NK-92 (cell line): ENCODE results near the gene KMT2D.

Experiments
- DNase-seq: peaks from one replicate; lab custom pipeline; 2025; ENCODE audit not compliant: unreplicated experiment; lab: John Stamatoyannopoulos, UW

The KMT2D gene

DNA sequence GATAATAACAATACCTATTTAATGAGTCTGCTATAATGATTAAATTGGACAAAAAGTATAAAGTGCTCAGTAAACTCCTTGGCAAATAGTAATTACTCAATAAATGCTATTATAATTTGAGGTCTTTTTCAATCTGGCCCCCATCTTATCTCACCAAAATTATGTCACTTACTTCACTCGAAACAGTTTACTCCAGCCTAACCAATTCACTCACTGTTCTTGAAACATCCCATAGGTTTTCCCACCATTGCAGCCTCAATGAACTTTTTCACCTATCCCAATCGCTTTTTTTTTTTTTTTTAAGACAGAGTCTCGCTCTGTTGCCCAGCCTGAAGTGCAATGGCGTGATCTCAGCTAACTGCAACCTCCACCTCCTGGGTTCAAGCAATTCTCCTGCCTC, 24.6 kb downstream of the KMT2D start:
- no peak for DNase-seq

DNA sequence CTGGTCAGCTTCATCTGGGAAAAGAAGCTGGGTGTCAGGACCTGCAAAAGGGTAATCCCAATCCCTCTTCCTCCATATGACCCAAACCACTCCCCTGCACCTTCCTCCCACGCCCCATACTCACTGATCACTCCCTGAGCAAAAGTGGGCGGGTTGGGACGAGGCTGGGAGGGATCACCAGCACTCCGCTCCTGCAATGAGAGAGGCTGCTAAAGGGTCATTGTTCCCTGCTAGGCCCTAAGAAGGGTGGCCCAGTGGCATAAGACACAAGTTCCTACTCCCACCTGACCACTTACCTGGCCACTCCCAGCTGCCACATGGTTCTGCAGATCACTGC, 26.3 kb downstream of the KMT2D start:
- DNase-seq: no peak

DNA sequence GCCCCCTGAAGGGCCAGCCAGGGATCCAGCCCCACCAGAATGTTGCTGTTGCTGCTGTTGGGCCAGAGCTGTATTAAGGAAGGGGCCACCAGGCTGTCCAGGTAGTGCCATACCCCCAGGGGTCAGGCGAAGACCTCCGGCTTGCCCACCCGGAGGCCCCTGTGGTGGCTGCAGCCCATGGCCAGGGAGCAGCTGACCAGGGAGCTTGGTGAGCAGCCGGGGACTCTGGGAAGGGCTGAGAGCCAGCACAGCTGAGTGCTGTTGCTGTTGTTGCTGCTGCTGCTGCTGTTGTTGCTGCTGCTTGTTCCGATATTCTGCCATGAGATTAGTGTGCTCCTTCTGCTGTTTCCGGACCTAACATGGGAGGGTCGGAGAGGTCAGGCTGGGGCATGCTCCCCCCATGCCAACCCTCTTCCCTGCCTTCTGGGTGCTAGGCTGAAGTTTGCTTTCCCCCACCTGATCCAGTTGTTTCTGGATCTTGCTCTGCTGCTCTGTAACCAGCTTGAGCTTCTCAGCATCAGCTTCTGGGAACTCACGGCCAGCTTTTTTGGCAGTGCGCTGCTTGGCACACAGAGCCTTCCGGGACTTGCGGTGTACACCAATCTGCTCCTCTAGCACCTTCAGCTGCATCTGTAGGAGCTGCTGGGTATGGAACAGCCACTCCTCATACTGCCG, 26.8 kb downstream of the KMT2D start:
- no peak for DNase-seq

DNA sequence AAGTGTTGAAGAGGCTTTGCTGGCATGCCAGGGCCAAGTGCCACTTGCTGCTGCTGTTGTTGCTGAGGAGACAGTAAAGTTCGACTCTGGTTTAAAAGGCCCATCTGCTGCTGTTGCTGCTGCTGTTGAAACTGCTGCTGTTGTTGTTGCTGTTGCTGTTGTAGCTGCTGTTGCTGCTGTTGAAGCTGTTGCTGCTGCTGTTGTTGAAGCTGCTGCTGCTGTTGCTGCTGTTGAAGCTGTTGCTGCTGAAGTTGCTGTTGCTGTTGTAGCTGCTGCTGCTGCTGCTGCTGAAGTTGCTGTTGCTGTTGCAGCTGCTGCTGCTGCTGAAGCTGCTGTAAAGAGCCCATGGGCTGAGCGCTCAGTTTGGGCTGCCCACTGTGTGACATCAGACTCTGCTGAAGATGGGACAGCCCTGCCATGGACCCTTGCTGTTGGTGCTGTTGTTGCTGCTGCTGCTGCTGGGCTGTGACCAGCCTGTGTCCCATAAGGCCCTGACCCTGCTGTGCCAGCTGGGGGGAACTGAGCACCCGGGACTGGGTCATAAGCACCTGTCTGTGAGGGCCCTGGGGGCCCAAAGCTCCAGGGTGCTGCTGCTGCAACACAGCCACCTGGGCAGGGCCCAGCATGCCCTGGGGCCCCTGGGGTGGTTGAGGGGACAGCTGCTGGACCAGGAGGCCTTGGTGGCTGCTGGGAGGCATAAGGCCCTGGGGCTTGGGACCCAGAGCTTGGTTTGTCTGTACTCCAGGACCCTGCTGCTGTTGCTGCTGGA, 27.7 kb downstream of the KMT2D start:
- DNase-seq: no peak

DNA sequence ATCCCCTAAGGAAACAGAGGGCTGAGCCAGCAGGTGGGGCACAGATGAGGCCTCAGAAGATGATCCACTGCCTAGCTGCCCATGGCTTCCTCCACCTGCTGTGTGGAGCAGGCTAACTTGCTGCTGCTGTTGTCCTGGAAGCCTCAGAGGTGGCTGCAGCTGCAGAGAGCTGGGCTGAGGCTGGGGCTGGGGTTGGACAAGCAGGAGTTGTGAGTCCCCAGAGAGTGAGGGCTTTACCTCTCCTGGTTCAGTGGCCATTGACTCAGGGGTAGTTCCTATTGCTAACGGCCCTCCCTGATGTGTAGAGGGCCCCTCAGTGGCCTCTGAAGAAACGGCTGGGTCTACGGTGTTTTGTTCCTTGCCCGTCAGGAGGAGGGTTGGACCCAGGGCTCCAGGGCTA, 28.3 kb downstream of the KMT2D start:
- DNase-seq: no peak

DNA sequence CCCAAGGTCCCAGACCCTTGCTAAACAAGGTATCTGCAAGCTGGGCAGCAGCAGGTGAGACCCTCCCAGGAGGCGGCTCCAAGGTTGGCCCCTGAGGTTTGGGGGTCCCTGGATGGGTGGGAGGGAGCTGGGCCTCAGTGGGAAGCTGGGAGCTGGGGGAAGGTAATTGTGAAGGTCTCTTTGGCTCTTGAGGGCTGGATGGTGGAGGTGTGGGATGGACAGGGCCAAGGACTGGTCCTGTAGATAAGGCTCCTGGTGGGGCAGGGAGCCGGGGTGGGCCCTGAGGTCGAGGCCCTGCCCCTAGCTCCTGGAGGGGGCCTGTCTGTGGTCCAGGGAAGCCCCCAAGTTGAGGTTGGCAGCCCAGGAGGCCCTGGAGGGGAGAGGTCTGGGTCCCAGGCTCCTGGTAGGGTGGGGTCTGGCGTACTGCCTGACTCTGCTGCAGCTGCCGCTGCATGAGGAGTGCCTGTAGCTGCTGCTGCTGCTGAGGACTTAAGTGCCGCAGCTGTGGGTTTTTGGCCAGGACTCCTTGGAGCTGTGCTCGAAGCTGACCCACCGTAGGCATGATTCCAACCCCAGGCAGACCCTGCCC, 28.9 kb downstream of the KMT2D start:
- DNase-seq: no peak

DNA sequence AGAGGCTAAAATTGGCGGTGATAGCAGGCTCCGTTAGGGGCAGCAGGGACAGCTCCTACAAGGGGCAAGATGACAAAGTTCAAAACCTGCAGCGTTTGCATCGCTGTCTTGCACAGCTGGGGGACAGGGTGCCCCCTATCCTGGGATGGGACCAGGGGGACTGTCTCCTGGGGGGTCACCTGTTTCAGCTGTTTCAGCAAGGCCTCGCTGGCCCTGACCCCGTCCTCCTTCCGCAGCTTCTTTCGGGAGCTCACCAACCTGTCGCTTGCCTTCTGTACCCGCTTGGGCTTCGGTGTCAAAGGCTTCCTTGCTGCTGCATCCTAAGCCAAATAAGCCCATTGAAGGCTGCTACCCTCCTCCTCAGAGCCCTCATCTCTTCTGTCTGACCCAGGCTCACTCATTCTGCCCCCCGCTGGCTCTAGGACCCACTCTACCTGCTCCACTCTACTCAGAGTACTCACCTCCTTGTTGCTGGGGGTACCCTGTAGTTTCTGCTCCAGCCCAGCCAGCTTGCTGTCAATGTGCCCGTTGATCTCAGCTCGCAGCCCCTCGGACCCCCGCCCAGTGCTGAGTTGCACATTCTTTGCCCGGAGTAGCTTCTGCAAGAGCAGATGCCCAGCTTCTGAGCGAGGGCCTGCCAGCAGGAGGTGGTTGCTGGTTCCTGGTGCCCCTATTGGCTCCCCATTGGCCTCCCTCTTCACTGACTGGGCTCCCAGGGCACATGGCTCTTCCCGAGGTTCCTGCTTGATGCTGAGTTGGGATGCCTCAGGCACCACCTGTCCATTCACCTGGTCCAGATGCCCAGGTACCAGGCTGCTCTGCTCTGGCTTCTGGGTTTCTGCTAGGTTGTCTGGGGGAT, 29.7 kb downstream of the KMT2D start:
- DNase-seq: no peak

DNA sequence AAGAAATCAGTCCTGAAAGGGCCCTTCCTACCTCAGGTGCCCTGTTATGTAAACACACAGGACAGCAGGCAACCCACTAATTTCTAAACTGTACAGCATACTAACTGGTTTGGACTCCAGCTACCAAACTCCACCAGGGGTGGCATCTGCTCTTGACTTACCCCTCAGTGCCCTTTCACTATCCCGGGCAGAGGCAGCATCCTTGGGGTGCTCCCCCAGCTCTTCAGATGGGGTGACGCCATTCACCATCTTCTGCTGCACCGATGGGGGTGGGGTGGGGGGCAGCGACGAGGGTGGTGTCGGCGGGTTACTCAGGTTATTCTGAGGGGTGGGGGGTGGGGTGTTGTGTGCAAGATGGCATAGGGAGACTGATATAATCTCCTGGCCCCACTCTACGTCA, 30.5 kb downstream of the KMT2D start:
- DNase-seq: no peak

DNA sequence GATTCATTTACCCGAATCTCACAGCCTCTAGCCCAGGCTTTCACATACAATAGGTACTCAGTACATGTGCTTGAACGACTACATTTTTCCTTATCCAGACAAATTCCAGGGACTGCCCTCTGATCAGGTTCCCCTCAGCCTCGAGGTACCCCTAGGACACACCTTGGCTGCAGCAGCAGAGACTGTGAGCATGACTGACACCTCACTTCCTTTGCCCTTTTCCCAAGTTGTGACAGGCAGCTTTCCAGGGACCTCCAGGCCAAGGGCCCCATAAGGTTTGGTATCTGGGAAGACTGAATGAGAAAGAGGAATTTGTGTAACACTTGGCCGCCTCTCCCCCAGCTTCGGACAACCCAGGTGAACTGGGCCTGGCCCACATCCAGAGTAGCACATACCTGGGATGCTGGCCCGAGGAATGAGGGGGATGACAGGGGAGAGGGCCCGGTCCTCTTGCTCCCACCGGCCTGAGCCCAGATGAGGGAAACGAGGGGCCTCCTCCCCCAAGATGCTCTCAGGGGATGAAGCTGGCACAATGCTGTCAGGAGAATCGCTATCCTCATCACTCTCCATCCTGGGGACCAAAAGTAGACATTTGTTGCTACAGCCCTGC, 31.8 kb downstream of the KMT2D start:
- no peak for DNase-seq

DNA sequence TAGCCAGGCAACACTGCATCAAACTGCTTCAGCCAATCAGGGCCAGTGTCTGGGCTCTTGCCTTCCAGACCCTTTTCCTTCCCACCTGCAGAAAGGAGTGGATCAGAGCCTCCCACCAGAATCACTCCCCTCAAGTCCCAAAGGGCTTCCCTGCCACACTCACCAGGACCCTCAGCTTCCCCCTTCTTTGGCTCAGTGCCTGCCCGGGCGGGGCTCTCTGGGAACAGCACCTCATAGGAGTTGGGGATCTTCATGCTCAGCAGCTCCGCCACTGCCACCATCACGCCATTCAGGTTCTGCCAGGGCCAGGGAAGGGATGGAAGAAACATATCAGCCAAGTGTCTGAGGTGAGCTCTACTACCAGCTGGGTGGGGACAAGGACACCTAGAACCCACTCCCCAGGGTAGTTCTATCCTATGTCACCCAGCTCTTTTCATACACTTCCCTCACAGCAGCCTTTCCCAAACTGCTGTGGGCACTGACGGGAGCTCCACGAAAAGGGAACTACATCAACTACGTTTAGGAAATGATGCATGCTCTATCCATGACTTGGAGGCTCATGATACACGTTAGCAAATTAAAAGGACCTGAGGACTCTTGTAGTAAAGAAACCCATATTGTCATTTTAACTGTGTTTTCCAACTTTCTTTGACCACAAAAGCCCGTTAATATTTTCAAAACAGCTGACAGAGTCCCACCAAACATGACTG, 32.6 kb downstream of the KMT2D start:
- no peak for DNase-seq

DNA sequence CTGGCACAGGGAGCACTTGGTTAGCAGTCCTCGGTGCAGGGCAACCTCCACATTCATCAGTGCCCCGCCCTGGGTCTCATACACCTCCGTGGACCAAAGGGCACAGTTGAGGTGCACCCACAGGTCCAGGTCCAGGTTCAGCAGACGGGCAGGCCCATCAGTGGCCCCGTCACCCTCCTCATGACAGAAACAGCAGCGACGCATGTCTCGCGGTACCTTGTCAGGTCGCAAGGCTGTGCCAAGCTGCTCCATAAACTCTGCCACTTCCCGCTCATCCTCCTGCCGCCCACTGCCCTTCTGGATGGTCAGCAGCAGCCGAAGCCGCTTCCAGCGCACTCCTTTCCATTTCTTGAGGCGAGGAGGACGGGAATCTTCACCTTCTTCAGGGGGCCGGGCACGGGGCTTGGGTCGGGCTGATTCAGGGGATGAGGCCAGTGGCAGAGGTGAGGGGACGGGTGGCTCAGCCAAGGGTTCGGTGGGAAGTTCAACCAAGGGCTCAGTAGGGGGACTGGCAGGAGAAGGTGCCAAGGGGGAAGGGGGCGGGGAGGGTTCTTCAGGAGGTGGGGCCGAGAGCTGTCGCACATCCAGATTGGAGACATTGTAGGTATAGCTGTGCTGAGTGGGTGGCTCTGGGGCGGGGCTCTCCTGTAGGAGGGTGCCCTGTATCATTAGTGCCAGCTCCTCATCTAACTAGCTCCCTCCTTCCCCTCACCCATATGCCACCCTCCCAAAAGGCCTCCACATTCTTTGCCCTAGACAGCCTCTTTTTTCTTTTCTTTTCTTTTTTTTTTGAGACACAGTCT, 33.7 kb downstream of the KMT2D start:
- no peak for DNase-seq

DNA sequence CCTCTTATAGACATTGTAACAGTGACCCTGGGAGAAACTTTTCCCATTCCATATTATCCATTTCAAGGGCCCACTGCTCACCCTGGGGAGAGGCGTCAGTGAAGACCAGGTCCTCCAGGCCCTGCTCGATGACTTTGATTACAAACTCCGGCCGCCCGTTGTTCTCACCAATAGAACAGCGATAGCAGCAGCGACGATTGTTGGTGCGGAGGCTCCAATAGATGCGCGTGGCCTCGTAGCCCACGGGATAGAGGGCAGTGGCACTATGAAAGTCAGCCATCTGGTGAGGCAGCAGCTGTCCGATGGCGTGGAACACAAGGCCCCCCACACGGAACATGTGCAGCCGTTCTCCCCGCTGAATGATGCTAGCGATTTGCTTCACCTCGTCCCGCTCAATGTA, 34.5 kb downstream of the KMT2D start:
- no peak for DNase-seq

DNA sequence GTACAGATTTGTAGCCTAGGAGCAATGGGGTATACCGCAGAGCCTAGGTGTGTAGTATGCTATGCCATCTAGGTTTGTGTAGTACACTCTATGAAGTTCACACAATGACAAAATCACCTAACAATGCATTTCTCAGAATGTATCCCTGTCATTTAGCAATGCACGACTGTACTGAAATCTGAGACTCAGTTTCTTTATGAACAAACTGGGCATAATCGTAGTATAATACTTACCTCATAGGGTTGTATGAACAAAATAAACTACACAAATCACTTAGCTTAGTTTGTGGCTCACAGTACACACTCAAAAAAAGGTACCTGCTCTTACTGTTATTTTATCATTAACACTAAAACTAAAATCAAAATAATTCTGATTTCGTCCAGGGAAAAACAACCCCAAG, 35.1 kb downstream of the KMT2D start:
- no peak for DNase-seq

DNA sequence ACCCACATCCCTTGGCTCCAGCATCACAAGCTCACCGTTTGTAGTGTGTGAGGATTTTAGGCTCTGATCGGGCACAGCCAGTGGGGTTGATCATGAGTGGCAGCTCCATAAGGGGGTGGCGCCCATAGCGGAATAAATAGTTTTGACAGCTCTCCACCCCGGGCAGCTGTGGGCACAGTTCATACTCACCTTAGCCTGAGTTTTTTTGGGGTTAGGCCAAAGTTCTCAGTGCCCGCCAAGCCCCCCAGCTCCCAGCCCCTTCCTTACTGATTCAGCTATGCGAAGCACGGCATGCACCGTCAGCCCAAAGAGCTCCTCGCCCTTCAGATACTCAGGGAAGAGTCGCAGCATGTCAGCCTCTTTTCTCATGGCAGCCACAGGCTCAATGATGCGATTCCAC, 36.1 kb downstream of the KMT2D start:
- no peak for DNase-seq

DNA sequence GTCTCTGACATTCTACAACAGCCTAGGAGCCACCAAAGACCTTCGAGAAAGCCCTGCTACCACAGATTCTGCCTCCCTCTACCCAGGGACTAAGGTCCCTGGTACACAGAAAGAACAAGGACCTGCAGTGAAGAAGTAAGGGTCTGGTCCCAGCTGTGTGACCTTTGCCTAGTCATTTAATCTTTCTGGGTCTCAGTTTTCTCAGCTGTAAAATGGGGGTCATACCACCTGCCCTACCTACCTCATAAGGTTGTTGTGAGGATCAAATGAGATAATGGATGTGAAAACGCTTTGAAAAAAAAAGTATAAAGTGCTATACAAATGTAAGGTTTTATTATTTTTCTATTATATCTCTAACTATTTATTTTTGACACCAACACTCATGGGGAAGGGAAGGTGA, 36.8 kb downstream of the KMT2D start:
- no peak for DNase-seq

DNA sequence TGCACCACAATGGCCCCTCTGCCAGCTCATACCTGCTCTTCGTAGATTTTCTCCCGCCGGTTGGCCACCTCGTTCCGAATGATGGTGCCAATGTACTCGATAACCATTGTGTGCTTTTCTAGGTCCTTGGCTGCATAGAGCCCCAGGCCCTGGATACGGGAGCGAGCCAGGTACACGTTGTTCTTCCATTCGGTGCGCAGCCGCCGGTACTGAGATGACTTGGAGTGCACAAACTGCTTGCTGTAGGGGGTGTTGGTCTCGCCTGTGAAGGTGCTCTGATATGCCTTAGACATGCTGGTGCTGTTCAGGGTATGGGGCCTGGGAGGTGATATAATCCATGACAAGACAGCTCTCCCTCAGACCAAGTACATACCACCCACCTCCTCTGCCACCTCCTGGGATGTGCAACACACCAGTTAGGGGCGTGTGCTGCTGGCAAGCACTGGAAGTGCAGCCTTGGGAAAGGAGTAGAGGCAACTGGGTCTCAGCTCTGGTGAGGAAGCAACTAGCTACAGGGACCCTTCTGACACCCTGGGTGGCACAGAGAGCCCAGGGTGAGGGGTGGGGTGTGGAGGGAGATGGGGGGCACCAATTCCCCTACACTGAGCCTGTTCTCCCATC, 37.9 kb downstream of the KMT2D start:
- no peak for DNase-seq

DNA sequence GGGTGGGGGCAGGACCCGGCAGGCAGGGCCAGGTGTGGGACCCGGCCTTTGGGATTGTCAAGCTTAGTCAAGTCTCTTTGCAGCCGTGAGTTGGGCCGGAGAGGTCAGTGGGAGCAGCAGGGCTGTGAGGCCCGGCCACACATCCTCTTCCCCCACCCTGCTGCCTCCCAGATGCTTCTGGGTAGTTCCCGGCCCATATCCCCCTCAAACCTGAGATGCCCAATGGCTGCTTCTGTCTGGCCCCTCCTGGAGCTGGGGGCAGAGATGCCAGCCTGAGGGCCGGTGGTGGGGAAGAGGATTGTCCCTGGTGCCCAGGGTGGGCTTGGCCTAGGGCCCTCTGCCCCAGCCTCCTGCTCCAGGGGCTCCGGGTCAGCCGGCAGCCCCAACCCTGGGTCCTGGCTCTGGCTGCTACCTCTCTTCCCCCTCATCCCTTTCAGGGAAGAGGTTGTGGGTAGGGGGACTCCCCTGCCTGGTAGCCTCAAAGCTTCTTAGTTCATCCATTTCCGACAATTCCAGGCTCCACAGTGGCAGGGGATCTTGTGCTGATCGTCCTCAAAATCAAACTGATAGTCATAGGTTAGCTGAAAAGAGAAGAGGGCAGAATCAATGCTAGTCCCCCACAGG, 39.2 kb downstream of the KMT2D start:
- DNase-seq: no peak

DNA sequence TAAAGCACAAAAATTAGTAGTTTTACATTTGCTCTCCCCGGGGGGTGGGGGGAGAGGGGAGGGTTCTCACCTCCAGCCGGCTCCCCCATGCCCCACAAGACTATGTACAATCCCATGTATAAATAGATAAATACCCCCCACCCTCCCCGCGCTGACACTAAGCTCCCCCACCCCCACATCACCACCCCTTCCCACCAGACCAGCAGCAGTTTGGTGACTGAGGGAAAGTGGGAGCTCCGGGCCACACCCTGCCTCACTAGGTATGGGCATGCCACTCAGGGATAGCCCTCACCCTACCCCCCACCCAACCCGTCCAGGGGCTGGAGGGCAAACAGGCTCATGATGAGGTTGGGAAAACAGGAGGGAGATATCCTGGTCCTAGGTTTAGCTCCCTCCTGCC, 40.2 kb downstream of the KMT2D start:
- DNase-seq: no peak
